ENCODE data around the gene SPOP.

Gene SPOP

GRCh38 chr17:49549691-49550678 is 127.9 kb downstream of the SPOP start:
- no peak for DNase-seq (ENCODE audit: low spot score)

- no peak for DNase-seq (ENCODE audit: low spot score)
Observed at GRCh38 chr17:49549311-49549605, 128.6 kb downstream of the SPOP start.

Measured in iPS-NIHi11 (cell line).